GM19193 (cell line): Measurements from ENCODE around the gene SP140L.

ENCODE experiments used
- POLR2A ChIP-seq: IDR thresholded peaks from 4 replicates; pipeline ENCODE4 v1.6.1; 2011; ENCODE audit not compliant: insufficient read depth, insufficient read length; ENCODE audit errors: extremely low read depth

SP140L gene

GRCh38 chr2:230321031-230321430 is 6.0 kb upstream of the SP140L start:
- TF ChIP-seq POLR2A, result no peak

- no peak for TF ChIP-seq POLR2A
Measured at GRCh38 chr2:230322561-230323384, 4.2 kb upstream of the SP140L start.

GRCh38 chr2:230323385-230324106 is 3.4 kb upstream of the SP140L start:
- no peak for TF ChIP-seq POLR2A

- no peak for TF ChIP-seq POLR2A
Measured at GRCh38 chr2:230324503-230324902, 2.5 kb upstream of the SP140L start.

GRCh38 chr2:230325316-230326243 is 1.4 kb upstream of the SP140L start:
- no peak for TF ChIP-seq POLR2A

GRCh38 chr2:230327418-230328154 is 593 bp downstream of the SP140L start:
- TF ChIP-seq POLR2A, result no peak

GRCh38 chr2:230328155-230328458 is 1.1 kb downstream of the SP140L start:
- no peak for TF ChIP-seq POLR2A

- no peak for TF ChIP-seq POLR2A
Measured at GRCh38 chr2:230329946-230330605, 3.1 kb downstream of the SP140L start.

GRCh38 chr2:230330725-230331124 is 3.7 kb downstream of the SP140L start:
- TF ChIP-seq POLR2A, result no peak

GRCh38 chr2:230335461-230335863 is 8.5 kb downstream of the SP140L start:
- TF ChIP-seq POLR2A, result no peak

GRCh38 chr2:230335864-230336506 is 9.0 kb downstream of the SP140L start:
- no peak for TF ChIP-seq POLR2A

GRCh38 chr2:230343747-230344146 is 16.8 kb downstream of the SP140L start:
- no peak for TF ChIP-seq POLR2A

- TF ChIP-seq POLR2A, result no peak
Measured at GRCh38 chr2:230346465-230346864, 19.5 kb downstream of the SP140L start.
